ENCODE data around the gene ASAP2.

- TF ChIP-seq CTCF (IDR thresholded peaks at IDR 0.05) (no peak), POLR2A (IDR thresholded peaks at IDR 0.05) (no peak)
These were observed 185.5 kb downstream of the ASAP2 start for GRCh38 chr2:9391961-9392720.

Measured in transverse colon (tissue), 3 donors.